ENCODE measurements around the gene ERMAP.
"Not testable (repeated sequence)": the region's sequence is repeated elsewhere in the genome, so short reads cannot be mapped to it uniquely, and the experiment has no call there.

The ERMAP gene

DNA sequence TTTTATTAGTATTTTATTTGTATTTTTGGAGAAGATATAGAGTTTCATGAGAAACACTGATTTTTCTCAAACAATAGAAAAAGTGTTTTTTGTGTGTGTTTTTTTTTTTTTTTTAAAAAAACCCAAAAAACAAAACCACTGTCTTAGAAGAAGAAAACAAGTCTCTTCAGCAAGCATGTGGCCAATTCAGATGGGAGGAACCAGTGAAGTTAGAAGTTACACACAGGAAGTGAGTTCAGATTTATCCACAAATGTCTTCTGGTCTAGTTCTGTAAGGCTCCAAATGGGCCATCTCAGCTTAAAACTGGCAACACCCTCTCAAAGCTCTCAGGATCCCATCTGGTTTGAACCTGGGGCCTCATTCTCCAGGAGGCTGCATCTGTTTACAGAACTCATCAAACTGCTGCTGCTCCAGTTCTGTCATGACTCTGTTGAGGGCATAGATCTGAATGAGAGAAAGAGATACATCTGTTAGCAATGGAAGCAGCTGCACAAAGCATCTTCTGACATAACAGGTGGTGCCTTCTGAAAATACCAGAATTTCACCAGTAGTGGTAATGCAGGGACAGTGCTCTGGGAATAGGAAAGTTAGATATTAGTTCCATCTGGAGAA lies 9.8 kb upstream of the ERMAP start:
- DNase-seq (ENCODE audit: low read depth), result no peak

DNA sequence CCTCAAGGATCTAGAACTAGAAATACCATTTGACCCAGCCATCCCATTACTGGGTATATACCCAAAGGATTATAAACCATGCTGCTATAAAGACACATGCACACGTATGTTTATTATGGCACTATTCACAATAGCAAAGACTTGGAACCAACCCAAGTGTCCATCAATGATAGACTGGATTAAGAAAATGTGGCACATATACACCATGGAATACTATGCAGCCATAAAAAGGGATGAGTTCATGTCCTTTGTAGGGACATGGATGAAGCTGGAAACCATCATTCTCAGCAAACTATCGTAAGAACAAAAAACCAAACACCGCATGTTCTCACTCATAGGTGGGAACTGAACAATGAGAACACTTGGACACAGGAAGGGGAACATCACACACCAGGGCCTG lies 2.1 kb upstream of the ERMAP start:
- not testable (repeated sequence) for DNase-seq (ENCODE audit: low read depth)

- no peak for DNase-seq (ENCODE audit: low read depth)
Measured at GRCh38 chr1:42815941-42816584, 859 bp upstream of the ERMAP start.

DNA sequence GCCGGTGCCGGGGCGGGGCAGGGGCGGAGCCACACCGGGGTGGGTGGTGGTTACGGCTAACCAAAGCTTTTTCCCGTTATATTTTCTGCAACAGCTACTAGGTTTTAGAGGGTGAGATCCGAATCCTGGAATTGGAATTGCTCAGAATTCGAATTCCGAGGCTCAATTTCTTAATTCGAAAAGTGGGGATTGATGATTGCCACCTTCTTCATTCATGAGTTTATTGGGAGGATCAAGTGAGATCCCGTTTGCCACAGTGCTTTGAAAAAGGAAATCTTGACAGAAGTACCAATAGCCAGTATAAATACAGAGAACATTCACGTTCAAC lies 482 bp downstream of the ERMAP start:
- DNase-seq (ENCODE audit: low read depth), result no peak

DNA sequence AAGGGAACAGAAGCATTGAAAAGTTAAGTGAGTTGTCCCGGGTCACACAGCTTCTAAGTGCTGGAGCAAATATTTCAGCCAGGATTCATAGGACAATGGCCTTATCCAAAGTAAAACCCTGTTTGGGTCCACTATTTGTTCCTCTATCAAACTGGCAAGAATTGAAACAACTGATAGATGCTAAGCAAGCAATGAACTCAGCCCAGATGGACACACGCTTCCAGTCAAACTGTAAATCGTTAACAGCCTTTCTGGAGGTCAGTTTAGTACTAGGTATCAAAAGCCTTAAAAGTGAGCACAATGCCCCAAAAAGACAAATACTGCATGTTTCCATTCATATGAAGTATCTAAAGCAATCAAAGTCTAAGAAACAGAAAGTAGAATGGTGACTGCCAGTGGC lies 1.1 kb downstream of the ERMAP start:
- no peak for DNase-seq (ENCODE audit: low read depth)

GRCh38 chr1:42820813-42821212 lies 3.9 kb downstream of the ERMAP start:
- DNase-seq (ENCODE audit: low read depth), result no peak

DNA sequence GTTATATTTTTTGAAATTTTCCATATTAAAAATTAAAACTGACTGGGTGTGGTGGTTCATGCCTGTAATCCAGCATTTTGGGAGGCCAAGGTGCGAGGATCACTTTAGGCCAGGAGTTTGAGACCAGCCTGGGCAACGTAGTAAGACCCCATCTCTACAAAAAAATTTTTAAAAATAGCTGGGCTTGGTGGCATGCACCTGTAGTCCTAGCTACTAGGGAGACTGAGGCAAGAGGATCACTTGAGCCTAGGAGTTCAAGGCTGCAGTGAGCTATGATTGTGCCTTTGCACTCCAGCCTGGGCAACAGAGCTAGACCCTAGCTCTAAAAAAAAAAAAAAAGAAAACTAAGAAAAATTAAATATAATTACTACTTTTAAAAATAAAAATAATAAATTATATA lies 4.8 kb downstream of the ERMAP start:
- no peak for DNase-seq (ENCODE audit: low read depth)

DNA sequence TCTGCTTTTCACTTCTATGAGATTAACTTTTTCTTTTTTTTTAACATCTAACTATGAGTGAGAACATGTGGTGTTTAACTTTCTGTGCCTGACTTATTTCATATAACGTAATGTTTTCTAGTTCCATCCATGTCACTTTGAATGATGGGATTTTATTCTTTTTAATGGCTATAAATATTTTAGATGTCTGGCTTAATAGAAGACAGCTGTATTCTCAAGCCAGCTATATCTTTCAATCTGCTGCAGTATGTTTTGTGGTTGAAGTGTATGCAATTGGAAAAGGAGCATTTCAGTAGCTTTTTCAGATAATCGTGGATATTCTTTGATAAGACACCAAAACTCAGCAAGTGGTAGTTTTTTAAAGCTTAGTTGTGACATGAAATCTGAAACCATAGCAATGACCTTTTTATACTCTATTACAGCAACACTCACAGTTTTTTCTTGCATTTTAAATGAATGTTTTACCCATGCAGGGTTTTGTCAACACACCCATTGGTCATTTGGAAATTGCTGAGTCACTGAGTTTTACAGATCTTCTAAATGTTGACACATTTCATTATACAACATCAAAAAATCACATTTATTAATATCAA lies 6.0 kb downstream of the ERMAP start:
- DNase-seq (ENCODE audit: low read depth), result no peak

DNA sequence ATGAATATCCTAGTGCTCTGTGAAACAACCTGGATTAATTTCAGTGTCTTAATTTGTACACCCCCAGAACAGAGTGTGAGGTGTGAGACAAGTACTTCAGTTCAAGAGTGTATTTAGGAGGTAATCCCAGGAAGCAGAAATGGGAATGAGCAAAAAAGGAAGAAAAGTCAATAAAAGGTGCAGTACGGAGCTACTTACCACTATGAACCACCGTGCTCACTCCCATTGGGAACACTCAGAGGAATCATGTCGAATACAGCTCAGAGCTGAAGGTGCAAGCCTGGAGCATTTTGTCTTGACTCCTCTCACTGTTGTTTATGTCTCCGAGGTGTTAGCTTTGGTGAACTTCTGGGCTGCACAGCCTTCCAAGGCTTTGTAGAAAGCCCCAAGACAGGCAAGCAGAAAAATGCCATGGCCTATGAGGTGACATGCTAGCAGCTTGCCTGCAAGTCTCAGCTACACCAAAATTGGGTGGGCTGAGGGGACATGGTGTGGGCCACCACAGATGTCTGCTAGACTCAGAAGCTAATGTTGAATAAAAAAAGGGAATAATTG lies 7.6 kb downstream of the ERMAP start:
- DNase-seq (ENCODE audit: low read depth), result no peak

- no peak for DNase-seq (ENCODE audit: low read depth)
Measured at GRCh38 chr1:42825036-42825851, 8.3 kb downstream of the ERMAP start.

DNA sequence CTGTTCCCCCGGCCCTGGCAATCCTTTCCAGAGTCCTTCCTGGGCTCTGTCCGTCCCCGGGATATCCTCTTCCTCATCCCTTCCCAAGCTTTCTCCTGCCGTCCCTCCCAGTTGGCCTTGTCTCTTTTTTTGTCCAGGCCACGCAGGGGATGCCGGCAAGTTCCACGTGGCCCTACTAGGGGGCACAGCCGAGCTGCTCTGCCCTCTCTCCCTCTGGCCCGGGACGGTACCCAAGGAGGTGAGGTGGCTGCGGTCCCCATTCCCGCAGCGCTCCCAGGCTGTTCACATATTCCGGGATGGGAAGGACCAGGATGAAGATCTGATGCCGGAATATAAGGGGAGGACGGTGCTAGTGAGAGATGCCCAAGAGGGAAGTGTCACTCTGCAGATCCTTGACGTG lies 13.7 kb downstream of the ERMAP start:
- DNase-seq (ENCODE audit: low read depth), result no peak

- no peak for DNase-seq (ENCODE audit: low read depth)
Measured at GRCh38 chr1:42831273-42831672, 14.4 kb downstream of the ERMAP start.

DNA sequence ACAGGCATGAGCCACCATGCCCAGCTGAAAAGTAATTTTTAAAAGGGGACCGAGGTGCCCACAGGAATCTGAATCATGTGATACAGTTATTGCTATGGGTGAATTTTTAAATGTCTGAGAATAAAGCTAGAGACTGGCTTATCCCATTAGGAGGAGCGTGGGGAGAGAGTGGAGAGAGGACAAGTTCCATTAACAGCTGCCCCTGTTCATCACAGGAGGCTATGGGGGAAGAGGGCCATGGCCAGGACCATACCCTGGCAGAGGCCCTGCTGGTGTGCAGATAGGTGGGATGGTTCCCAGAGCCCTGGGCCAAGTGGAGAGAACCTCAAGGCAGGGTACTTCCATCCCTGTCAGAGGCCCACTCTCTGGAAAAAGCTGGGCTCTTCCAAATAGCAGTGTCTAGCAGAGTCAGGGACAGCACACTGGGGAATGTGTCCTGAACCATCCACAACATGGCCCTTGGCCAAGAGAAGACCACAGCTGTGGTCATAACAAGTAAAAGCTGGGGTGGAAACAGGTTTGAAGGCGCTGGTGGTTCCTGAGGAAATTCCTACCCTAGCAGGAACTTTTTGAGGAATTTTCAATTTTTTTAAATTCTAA lies 15.8 kb downstream of the ERMAP start:
- DNase-seq (ENCODE audit: low read depth), result no peak

- DNase-seq (ENCODE audit: low read depth), result no peak
Measured at GRCh38 chr1:42833981-42834380, 17.1 kb downstream of the ERMAP start.

DNA sequence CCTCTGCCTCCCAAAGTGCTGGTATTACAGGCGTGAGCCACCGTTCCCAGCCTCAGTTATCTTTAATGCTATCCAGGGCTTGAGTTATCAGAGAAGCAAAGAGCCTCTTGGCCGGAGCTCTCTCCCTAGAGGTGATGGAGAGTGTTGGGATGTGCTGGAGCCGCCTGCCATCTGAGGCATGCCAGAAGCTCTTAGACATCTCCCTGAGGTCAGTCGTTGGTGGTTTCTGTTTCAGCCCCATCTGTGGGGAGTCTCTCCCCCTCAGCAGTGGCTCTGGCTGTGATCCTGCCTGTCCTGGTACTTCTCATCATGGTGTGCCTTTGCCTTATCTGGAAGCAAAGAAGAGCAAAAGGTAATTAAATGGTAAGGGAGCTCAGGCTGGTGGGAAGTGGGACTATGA lies 17.9 kb downstream of the ERMAP start:
- no peak for DNase-seq (ENCODE audit: low read depth)

DNA sequence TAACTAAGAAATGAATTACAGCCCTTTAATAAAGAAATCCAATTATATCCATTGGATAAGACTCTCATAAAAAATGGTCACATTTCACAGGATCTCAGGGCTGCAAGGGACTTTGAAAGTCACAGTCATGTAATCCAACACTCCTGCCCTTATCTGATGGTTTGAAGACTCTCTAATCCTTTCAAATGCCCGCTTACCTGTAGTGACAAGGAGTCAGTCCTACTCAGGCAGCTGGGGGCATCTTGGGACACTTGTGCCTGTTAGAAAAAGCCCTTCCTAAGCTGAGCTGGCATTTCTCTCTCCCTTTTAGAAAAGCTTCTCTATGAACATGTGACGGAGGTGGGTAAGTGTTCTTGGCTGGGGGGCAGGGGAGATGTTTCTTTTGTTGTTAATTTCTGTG lies 18.5 kb downstream of the ERMAP start:
- no peak for DNase-seq (ENCODE audit: low read depth)

DNA sequence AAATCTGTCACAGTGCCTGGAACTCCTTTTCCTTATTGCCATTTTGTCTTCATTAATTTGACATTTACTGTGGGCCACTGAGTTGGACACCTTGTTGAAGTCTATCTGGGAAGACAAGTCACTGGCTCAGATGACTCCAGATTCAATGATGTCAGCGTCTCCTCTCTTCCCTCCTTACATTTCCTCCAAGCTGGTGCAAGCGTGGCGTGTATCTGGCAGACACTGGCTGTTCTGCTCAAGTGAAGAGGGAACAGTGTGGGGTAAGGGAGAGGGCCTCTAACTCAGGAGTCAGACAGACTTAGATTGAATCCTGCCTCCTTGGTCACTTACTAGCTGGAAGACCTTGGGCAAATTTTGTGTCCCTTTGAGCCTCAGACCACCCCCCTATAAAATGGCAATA lies 20.8 kb downstream of the ERMAP start:
- DNase-seq (ENCODE audit: low read depth), result no peak

DNA sequence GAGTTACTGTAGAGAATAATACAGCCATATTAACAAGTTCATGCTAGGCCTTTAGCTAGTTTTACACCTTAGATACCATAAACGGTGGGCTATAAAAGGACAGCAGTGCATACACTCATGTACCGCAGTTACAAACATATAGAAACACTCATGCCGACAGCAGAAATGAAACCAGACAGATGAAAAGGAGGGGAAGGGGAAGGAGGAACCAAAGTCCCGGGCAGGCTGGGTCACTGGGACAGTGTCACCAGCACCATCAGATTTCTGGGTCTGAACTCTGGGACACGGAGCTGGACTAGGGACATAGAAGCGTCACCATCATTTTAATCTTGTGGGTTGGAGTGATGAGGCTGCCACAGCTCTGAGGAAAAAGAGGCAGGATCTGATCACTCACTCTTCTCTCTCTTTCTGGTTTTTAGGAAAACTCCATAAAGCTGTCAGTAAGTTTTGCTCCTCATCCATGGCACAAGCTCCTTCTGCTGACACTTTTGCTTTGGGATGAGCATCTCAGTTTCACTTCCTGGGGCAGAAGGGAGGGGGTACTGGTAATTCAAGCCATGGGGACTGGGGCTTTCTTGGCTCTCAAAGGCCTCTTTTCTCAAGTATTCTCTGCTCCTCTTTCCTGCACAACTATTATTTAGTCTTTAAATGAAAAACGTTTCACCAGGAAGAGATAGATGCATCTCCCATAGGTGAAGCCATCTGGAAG lies 21.7 kb downstream of the ERMAP start:
- DNase-seq (ENCODE audit: low read depth), result no peak

DNA sequence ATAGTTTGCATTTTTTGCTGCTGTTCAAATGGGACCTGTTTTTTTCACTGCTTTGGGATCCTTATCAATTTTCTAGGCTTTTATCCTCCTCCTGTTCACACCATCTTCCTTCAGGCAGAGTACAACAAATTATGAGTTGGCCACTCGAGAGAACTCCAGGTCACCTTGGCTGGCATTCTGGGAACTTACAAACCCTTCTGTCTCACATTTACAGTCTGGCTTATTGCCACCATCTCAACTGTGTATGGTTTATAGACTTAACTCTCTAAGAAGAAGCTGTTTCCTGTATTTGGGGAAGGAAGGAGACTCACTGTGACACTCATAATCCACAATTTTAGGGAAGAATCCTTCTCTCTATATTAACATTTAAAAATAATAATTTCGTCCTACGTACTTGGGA lies 24.1 kb downstream of the ERMAP start:
- no peak for DNase-seq (ENCODE audit: low read depth)

- no peak for DNase-seq (ENCODE audit: low read depth)
Measured at GRCh38 chr1:42841440-42842147, 24.7 kb downstream of the ERMAP start.

- no peak for DNase-seq (ENCODE audit: low read depth)
Measured at GRCh38 chr1:42844592-42845140, 27.7 kb downstream of the ERMAP start.

Measured in activated T-cell treated with anti-CD3 and anti-CD28 coated beads for 24 hours (primary cell).